ENCODE data around the gene ACR. TPM values are rescaled to one million over a fixed set of nuclear protein-coding genes. Genes with fewer than 3 reads are reported as not detected.
"Not testable (repeated sequence)": the region's sequence is repeated elsewhere in the genome, so short reads cannot be mapped to it uniquely, and the experiment has no call there.

Gene ACR
- total and polyA plus RNA-seq, 4 donors: 0.07 to 0.17 (median 0.12) TPM

DNA sequence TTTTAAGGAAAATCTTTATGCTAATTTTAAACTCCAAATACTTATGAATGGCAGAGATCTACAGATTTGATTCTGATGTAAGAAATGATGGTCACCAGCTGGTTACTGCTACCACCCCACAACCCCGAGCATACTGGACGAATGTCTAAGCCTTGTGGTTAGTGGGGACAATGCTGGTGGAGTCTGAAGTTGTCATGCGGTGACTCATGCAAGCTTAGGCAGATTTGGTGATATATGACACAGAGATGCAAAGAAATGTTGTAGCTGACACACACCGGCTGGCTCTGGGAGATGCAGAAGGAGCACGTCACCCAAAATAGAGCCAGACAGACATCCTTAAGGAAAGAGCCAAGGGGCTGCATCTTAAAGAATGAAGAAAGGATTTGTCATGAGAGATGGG, 48.9 kb downstream of the ACR start:
- H3K4me3 ChIP-seq (ENCODE audit: low read depth in 1 of 3, low read length in 3 of 3); H3K27ac ChIP-seq (ENCODE audit: low read depth in 1 of 2, low read length in 2 of 2); H3K9ac ChIP-seq (ENCODE audit: low read depth in 1 of 2, low read length in 2 of 2); DNase-seq (ENCODE audit: low spot score); H3K9me3 ChIP-seq (ENCODE audit: control insufficient read depth in 4 of 4, low read length in 3 of 4); H3K36me3 ChIP-seq (ENCODE audit: control insufficient read depth in 4 of 4, insufficient read depth in 3 of 4, low read depth in 1 of 4, low read length in 3 of 4); H3K4me1 ChIP-seq (ENCODE audit: control insufficient read depth in 4 of 4, insufficient read depth in 4 of 4, low read length in 3 of 4); H3K27me3 ChIP-seq (ENCODE audit: control insufficient read depth in 4 of 4, insufficient read depth in 4 of 4, low read length in 3 of 4): not testable (repeated sequence)
- 90% methylated on average over 4 of the region's 5 CpGs for WGBS

Small RNA genes within 50 kb of the gene (small RNA-seq; reads per million reads assigned to genes)
- gene RNU6-409P: not detected

Other genes with a start within 250 kb of the ACR start
- gene LMF2, start 230.5 kb upstream of the ACR start, total RNA-seq: 10 to 100 TPM; 24.0 to 27.9 TPM
- gene LMF2, start 230.5 kb upstream of the ACR start, polyA plus RNA-seq: 10 to 100 TPM; 16.7 to 35.6 TPM
- 10 to 100 TPM; 15.2 to 30.8 TPM for gene NCAPH2, start 230.0 kb upstream of the ACR start, total RNA-seq
- 10 to 100 TPM; 12.0 to 12.5 TPM for gene NCAPH2, start 230.0 kb upstream of the ACR start, polyA plus RNA-seq
- gene SCO2, start 212.6 kb upstream of the ACR start, total RNA-seq: 1 to 10 TPM; 1.4 to 1.7 TPM
- 1 to 10 TPM; 1.9 to 2.9 TPM for gene SCO2, start 212.6 kb upstream of the ACR start, polyA plus RNA-seq
- gene TYMP, start 208.2 kb upstream of the ACR start, total RNA-seq: 100 to 1,000 TPM in 1 of 2 donors, 10 to 100 TPM in 1; 41.2 to 109 TPM
- 10 to 100 TPM; 34.0 to 89.8 TPM for gene TYMP, start 208.2 kb upstream of the ACR start, polyA plus RNA-seq
- under 1 TPM in 1 of 2 donors, not detected in 1; 0.08 TPM for gene KLHDC7B, start 192.3 kb upstream of the ACR start, total RNA-seq
- under 1 TPM; 0.08 to 0.16 TPM for gene KLHDC7B, start 192.3 kb upstream of the ACR start, polyA plus RNA-seq
- gene SYCE3, start 175.3 kb upstream of the ACR start, total RNA-seq: 1 to 10 TPM in 1 of 2 donors, not detected in 1; 2.2 TPM
- gene SYCE3, start 175.3 kb upstream of the ACR start, polyA plus RNA-seq: under 1 TPM in 1 of 2 donors, not detected in 1; 0.45 TPM
- gene CPT1B, start 159.8 kb upstream of the ACR start, total RNA-seq: 10 to 100 TPM in 1 of 2 donors, 1 to 10 TPM in 1; 3.0 to 13.6 TPM
- gene CPT1B, start 159.8 kb upstream of the ACR start, polyA plus RNA-seq: 1 to 10 TPM; 4.0 to 5.7 TPM
- 10 to 100 TPM; 18.4 to 24.2 TPM for gene CHKB, start 155.4 kb upstream of the ACR start, total RNA-seq
- gene CHKB, start 155.4 kb upstream of the ACR start, polyA plus RNA-seq: 10 to 100 TPM; 17.9 to 22.9 TPM
- gene MAPK8IP2, start 137.4 kb upstream of the ACR start, total RNA-seq: under 1 TPM; 0.09 to 0.17 TPM
- gene MAPK8IP2, start 137.4 kb upstream of the ACR start, polyA plus RNA-seq: under 1 TPM; 0.04 to 0.37 TPM
- 10 to 100 TPM in 1 of 2 donors, 1 to 10 TPM in 1; 6.8 to 11.4 TPM for gene ARSA, start 110.1 kb upstream of the ACR start, total RNA-seq
- gene ARSA, start 110.1 kb upstream of the ACR start, polyA plus RNA-seq: 10 to 100 TPM; 20.3 to 28.0 TPM
- 1 to 10 TPM; 5.1 to 10.0 TPM for gene SHANK3, start 65.4 kb upstream of the ACR start, total RNA-seq
- gene SHANK3, start 65.4 kb upstream of the ACR start, polyA plus RNA-seq: 1 to 10 TPM; 1.1 to 6.4 TPM
- gene RABL2B, start 45.4 kb downstream of the ACR start, total RNA-seq: 1 to 10 TPM; 4.2 to 4.5 TPM
- 1 to 10 TPM; 6.5 to 6.7 TPM for gene RABL2B, start 45.4 kb downstream of the ACR start, polyA plus RNA-seq

Measured in liver (tissue), 10 donors.